Sigmoid colon (tissue), 7 donors: ENCODE measurements around the gene DYSF. TPM values are rescaled to one million over a fixed set of nuclear protein-coding genes. Genes with fewer than 3 reads are reported as not detected.

ENCODE experiments used
- DNase-seq: peaks from one replicate; pipeline ENCODE4 v3.0.0-alpha.2; 2019
- H3K27ac ChIP-seq, 4 donors: fragments of 200-600 bp; sonication (generic); one replicate each; pipeline ENCODE4 v1.5.1; 2016 to 2019; ENCODE audit warnings: mild to moderate bottlenecking in 1 of 4
- H3K27me3 ChIP-seq, 3 donors: fragments of 200-600 bp; sonication (generic); one replicate each; pipeline ENCODE4 v1.5.1; 2019; ENCODE audit warnings: mild to moderate bottlenecking in 1 of 3
- H3K36me3 ChIP-seq, 4 donors: fragments of 200-600 bp; sonication (generic); one replicate each; pipeline ENCODE4 v1.5.1; 2016 to 2019
- H3K4me1 ChIP-seq, 4 donors: fragments of 200-600 bp; sonication (generic); one replicate each; pipeline ENCODE4 v1.5.1; 2017 to 2019
- H3K4me3 ChIP-seq, 4 donors: fragments of 200-600 bp; sonication (generic); one replicate each; pipeline ENCODE4 v1.5.1; 2017 to 2019; ENCODE audit warnings: mild to moderate bottlenecking in 2 of 4, moderate library complexity in 1 of 4
- H3K9me3 ChIP-seq, 4 donors: fragments of 200-600 bp in 3 of 4; sonication (generic) in 3 of 4; one replicate each; pipeline versions ENCODE4 v1.5.1 to v1.6.1; 2013 to 2019
- EP300 ChIP-seq, 4 donors: sonication (generic); formaldehyde crosslinking; IDR thresholded peaks; one replicate each; pipeline ENCODE4 v1.6.1; 2017; ENCODE audit warnings: antibody characterized with exemption in 4 of 4
- POLR2A ChIP-seq, 2 donors: fragments of 450-650 bp; IDR thresholded peaks; one replicate each; pipeline ENCODE4 v1.6.1; 2016; ENCODE audit warnings: antibody characterized with exemption in 2 of 2, mild to moderate bottlenecking in 2 of 2, moderate library complexity in 2 of 2
- POLR2AphosphoS5 ChIP-seq, 4 donors: sonication (generic); formaldehyde crosslinking; IDR thresholded peaks; one replicate each; pipeline ENCODE4 v1.6.1; 2017; ENCODE audit warnings: antibody characterized with exemption in 4 of 4
- WGBS, 2 donors: extraction: QIAGEN DNeasy Blood & Tissue Kit; methylation state at CpG; one replicate each; pipeline ENCODE4 v1.1.7; 2013; 5-methylcytosine and 5-hydroxymethylcytosine counted together
- intact Hi-C: fragments of 100-400 bp; cut with DNase I; formaldehyde crosslinking; loops from one replicate; pipeline ENCODE4 v1.15.1; 2023
- polyA plus RNA-seq, 3 donors: library from polyadenylated mRNA; stranded (reverse); fragments of 200-250 nt; gene quantifications; one replicate each; pipeline ENCODE4 v1.2.3, GENCODE V29; 2013
- total RNA-seq, 4 donors: library from RNA; depleted of rRNA; stranded (reverse); fragments of >200 nt; gene quantifications; one replicate each; pipeline ENCODE4 v1.1.0, GENCODE V29; 2016
- TF ChIP-seq, protein P1 (sequence below), 4 experiments: fragments of 450-650 bp in 3 of 4; fragments of 200-600 bp in 1 of 4; IDR thresholded peaks; one replicate each; pipeline ENCODE4 v1.5.1; 2016 to 2019; ENCODE audit warnings: antibody characterized with exemption in 4 of 4, mild to moderate bottlenecking in 3 of 4, moderate library complexity in 2 of 4
- donor health status: healthy with polysubstance abuse.
- donor health status: Bipolar disorder and iron deficiency.
- donor health status: healthy.

The DYSF gene
- total and polyA plus RNA-seq, 7 donors: 1.6 to 49.6 (median 12.5) TPM

- WGBS, 2 donors: 63 to 76% methylated on average over 7 of the region's 7 CpGs
- peaks cover 0 to 5% (median 2%) of the 10 kb centered on the region in 4 donors for H3K36me3 ChIP-seq
- no peak overlapping the region for H3K4me3 ChIP-seq
- H3K4me1 ChIP-seq: peaks cover 0 to 18% (median 10%) of the 10 kb centered on the region in 4 donors
- H3K27me3 ChIP-seq: no peaks in the 10 kb centered on the region
- peak; percentile 56 for DNase-seq
- TF ChIP-seq POLR2AphosphoS5 (IDR thresholded peaks at IDR 0.05): peak in 1 of 4 donors; percentile 7
- no peak for TF ChIP-seq POLR2A (IDR thresholded peaks at IDR 0.05)
- TF ChIP-seq, protein P1, sequence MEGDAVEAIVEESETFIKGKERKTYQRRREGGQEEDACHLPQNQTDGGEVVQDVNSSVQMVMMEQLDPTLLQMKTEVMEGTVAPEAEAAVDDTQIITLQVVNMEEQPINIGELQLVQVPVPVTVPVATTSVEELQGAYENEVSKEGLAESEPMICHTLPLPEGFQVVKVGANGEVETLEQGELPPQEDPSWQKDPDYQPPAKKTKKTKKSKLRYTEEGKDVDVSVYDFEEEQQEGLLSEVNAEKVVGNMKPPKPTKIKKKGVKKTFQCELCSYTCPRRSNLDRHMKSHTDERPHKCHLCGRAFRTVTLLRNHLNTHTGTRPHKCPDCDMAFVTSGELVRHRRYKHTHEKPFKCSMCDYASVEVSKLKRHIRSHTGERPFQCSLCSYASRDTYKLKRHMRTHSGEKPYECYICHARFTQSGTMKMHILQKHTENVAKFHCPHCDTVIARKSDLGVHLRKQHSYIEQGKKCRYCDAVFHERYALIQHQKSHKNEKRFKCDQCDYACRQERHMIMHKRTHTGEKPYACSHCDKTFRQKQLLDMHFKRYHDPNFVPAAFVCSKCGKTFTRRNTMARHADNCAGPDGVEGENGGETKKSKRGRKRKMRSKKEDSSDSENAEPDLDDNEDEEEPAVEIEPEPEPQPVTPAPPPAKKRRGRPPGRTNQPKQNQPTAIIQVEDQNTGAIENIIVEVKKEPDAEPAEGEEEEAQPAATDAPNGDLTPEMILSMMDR (IDR thresholded peaks at IDR 0.05): no peak
- H3K27ac ChIP-seq: peak overlapping the region in 3 of 4 donors; percentile 23 to 53 (median 51)
- intact Hi-C loops: no loop called here
- no peaks in the 10 kb centered on the region for H3K9me3 ChIP-seq
These were observed 47.2 kb downstream of the DYSF start for GRCh38 chr2:71500426-71501079.

GRCh38 chr2:71502941-71503738 is 49.8 kb downstream of the DYSF start:
- intact Hi-C loops: no loop called here
- TF ChIP-seq POLR2A (IDR thresholded peaks at IDR 0.05) (no peak), POLR2AphosphoS5 (IDR thresholded peaks at IDR 0.05) (no peak), EP300 (IDR thresholded peaks at IDR 0.05) (no peak)
- TF ChIP-seq, protein P1 (IDR thresholded peaks at IDR 0.05): no peak
- H3K4me3 ChIP-seq: no peak overlapping the region
- 89 to 91% methylated on average over 6 of the region's 6 CpGs for WGBS, 2 donors
- H3K4me1 ChIP-seq: peaks cover 0 to 19% (median 11%) of the 10 kb centered on the region in 4 donors
- H3K9me3 ChIP-seq: no peaks in the 10 kb centered on the region
- H3K27ac ChIP-seq: peak overlapping the region in 2 of 4 donors; percentile 28
- H3K27me3 ChIP-seq: no peaks in the 10 kb centered on the region
- DNase-seq: peak; percentile 59
- peaks cover 0 to 5% (median 2%) of the 10 kb centered on the region in 4 donors for H3K36me3 ChIP-seq

DNA sequence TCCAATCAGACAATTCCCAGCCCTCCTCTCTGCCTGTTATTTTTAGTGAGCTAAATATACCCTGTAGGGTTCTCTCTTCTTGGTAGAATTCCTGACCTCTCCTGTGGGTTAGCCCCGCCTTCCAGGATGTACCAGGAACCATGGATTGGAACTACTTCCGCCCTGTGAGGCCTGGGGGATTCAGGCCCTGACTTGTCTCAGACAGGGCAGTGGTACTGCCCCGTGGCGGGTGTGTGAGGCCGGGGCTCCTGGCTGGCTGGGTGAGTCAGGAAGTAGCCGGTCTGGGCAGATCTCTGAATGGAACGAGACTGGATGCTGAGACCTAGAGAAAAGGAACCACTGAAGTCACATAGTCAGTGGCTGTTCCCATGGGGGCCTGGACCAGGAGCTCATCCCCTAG is 50.5 kb downstream of the DYSF start:
- Histone ChIP-seq H3K9me3 (no peaks in the 10 kb centered on the region), H3K4me3 (no peak overlapping the region), H3K36me3 (peaks cover 0 to 5% (median 2%) of the 10 kb centered on the region in 4 donors), H3K27ac (peak overlapping the region in 1 of 4 donors; percentile 28), H3K4me1 (peaks cover 0 to 14% (median 10%) of the 10 kb centered on the region in 4 donors), H3K27me3 (no peaks in the 10 kb centered on the region)
- peak; percentile 62 for DNase-seq
- TF ChIP-seq EP300 (IDR thresholded peaks at IDR 0.05) (no peak), POLR2AphosphoS5 (IDR thresholded peaks at IDR 0.05) (no peak), POLR2A (IDR thresholded peaks at IDR 0.05) (no peak)
- TF ChIP-seq, protein P1 (IDR thresholded peaks at IDR 0.05): no peak
- intact Hi-C loops: no loop called here
- WGBS, 2 donors: 78 to 81% methylated on average over 7 of the region's 7 CpGs

- peak; percentile 40 for DNase-seq
- intact Hi-C loops: no loop called here
- Histone ChIP-seq H3K27me3 (no peaks in the 10 kb centered on the region), H3K36me3 (peaks cover 0 to 5% (median 2%) of the 10 kb centered on the region in 4 donors), H3K4me1 (peaks cover 0 to 13% (median 9%) of the 10 kb centered on the region in 4 donors), H3K9me3 (no peaks in the 10 kb centered on the region), H3K27ac (no peak overlapping the region), H3K4me3 (no peak overlapping the region)
- TF ChIP-seq POLR2A (IDR thresholded peaks at IDR 0.05) (no peak), EP300 (IDR thresholded peaks at IDR 0.05) (no peak), POLR2AphosphoS5 (IDR thresholded peaks at IDR 0.05) (no peak)
- TF ChIP-seq, protein P1 (IDR thresholded peaks at IDR 0.05): no peak
- WGBS, 2 donors: 89 to 94% methylated on average over 7 of the region's 7 CpGs
These were observed 51.2 kb downstream of the DYSF start for GRCh38 chr2:71504611-71505010.
